GM19468 (cell line): ENCODE data around the gene RASL11B.
A peak's percentile ranks its signal among the peaks of the same experiment; 100 is the strongest.
"Not testable (repeated sequence)": the region's sequence is repeated elsewhere in the genome, so short reads cannot be mapped to it uniquely, and the experiment has no call there.

Source experiments
- ATAC-seq: cut with Tn5 transposase; IDR thresholded peaks from one replicate; pipeline ENCODE4 v1.9.1; 2021; ENCODE audit warnings: mild to moderate bottlenecking, moderate library complexity, moderate number of reproducible peaks; ENCODE audit not compliant: unreplicated experiment; ENCODE audit errors: extremely low read depth

RASL11B gene

GRCh38 chr4:52861879-52862616, at the start of gene RASL11B:
RASL11B (plus strand) TSS chr4:52862317; CDS start chr4:52862508, 191 bp downstream.
- ATAC-seq = peak; percentile 94

DNA sequence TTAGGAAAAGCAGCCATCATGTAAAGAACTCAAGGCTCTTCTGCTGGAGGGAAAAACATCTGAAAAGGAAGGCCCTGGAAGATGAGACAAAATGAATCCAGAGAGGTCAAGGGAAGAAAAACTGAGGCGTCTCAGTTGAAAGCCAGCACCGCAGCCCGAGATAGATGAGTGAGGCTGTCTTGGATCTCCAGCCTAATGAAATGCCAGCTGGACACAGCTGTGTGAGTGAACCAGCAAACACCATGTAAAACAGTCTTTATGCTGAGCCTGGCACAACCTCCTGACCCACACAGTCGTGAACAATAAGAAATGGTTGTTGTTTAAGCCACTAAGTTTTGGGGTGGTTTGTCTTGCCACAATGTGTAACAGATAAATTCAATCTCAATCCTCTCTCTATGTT, 48.6 kb upstream of the RASL11B start:
- ATAC-seq = no peak

- no peak for ATAC-seq
These were observed 39.5 kb upstream of the RASL11B start for GRCh38 chr4:52822583-52822971.

DNA sequence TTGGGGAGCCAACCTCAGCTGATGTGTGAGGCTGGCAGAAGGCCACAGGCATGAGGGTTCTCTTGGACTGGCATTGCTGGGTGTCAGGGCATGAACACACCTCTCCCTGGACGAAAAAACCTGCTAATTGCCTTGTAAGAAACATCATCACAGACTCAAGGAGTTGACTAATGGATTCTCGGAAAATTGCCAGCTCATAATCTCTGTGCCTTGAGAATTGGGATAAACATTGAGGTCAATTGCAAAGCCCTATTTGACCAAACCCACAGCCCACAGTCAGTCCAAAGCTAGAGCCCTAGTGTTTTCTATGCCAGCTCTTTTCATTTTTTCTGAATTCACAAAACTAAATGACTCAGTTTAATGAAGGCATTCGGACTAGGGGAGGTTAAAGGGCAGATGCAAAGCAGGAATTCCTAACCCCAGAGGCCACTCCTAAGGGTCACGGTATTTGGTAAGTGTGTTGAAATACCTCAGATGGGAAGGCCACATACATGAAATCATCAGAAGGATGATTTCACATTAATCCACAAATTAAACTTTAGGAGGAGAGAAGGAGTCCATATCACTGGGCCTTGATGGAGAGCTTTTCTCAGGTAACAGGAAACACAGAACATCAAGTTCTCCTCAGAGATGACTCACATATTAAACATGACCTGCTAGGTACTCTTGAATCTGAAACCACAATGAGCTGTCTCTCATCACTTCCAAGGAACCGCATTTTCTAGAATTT, 39.0 kb upstream of the RASL11B start:
- ATAC-seq = no peak

- no peak for ATAC-seq
These were observed 38.4 kb upstream of the RASL11B start for GRCh38 chr4:52823702-52824092.

DNA sequence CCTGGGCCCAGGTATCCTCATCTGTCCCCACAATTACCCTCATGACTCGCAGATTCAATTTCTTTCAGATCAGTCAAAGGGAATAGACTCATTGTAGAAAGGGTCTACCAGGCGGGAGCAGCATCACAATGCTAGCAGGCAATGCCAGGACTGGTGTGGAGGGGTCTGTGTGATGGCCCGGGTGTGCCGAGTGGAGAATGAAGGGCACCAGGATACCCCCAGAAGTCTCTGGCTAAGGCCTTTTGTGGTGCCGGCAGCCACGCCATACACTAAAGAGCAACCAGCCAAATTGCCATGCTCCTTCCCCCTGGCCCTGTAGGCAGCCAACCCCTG, 37.9 kb upstream of the RASL11B start:
- ATAC-seq = no peak

- ATAC-seq = no peak
These were observed 37.3 kb upstream of the RASL11B start for GRCh38 chr4:52824603-52825459.

DNA sequence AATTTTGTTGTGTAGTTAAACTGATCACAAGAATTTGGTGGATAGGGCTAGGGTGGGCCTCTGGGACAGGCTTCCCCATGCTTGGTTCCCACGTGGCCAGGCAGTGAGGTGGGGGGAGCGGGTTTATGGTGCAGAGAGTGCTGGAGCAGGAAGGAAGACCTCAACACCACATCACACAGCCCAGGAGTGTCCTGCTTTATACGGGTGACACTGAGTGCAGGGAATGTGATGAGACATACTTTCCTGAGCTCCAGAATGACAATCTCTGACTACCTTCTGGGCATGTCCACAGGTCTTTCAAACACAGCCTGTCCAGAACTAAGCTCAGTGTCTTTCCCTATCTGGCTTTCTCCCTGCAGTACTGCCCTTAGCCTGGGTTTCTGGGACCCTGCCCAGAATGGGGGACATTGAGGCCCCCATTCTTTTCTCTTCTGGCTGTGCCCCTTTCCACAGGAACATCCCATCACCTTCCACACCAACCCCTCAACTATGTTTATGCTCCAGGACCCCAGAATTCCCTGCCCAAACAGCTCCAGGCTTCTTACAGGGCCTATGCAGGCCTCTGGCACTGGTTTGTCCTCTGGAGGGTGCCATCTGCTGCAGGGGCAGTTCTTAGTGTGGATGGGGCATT, 36.5 kb upstream of the RASL11B start:
- ATAC-seq = no peak

DNA sequence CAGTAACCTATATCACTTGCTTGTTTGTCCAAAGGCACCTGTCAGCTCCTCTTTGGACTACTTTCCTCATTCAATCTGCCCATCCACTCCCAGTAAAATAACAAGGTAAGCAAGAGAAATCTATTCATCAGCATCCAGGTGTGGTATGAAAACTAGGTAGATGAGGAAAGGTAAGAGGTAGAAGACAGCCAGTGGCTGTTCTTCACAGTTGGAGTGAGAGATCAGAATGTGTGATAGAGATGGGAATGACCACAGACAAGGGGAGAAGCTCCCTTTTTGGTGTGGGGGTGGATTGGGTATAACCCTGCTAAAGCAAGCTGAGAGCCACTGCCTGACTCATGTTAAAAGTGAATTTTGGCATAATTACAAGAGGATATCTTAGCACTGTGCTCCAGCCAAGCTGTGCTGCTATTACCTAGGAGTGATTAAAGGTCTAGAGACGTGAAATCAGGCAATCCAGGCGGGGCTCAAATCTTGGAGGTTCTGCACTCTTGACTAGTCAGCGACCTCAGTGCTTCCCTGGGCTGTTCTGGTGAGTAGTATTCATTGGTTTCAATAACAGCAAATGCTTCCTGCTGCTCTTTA, 28.1 kb upstream of the RASL11B start:
- ATAC-seq = no peak

- not testable (repeated sequence) for ATAC-seq
These were observed 27.3 kb upstream of the RASL11B start for GRCh38 chr4:52834641-52835456.

GRCh38 chr4:52836120-52836519, 26.0 kb upstream of the RASL11B start:
- no peak for ATAC-seq

DNA sequence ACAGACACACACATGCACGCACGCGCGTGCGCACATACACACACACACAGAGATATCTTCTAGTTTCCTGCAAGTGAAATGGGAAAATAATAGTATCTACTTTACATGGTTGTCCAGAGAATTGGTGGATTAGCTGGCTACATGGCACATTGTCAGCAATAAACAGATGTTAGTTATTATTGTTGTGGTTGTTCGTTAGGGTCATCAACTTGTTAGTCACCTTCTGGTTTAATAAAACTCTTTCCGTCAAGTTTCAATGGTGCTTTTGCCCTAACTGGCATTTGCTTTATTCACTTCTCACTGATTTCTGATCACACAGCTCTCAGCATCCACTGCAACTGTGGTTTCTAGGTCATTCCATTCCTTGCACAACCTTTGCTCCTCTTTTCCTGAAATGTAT, 25.4 kb upstream of the RASL11B start:
- no peak for ATAC-seq

- ATAC-seq = no peak
These were observed 24.2 kb upstream of the RASL11B start for GRCh38 chr4:52837716-52838558.

DNA sequence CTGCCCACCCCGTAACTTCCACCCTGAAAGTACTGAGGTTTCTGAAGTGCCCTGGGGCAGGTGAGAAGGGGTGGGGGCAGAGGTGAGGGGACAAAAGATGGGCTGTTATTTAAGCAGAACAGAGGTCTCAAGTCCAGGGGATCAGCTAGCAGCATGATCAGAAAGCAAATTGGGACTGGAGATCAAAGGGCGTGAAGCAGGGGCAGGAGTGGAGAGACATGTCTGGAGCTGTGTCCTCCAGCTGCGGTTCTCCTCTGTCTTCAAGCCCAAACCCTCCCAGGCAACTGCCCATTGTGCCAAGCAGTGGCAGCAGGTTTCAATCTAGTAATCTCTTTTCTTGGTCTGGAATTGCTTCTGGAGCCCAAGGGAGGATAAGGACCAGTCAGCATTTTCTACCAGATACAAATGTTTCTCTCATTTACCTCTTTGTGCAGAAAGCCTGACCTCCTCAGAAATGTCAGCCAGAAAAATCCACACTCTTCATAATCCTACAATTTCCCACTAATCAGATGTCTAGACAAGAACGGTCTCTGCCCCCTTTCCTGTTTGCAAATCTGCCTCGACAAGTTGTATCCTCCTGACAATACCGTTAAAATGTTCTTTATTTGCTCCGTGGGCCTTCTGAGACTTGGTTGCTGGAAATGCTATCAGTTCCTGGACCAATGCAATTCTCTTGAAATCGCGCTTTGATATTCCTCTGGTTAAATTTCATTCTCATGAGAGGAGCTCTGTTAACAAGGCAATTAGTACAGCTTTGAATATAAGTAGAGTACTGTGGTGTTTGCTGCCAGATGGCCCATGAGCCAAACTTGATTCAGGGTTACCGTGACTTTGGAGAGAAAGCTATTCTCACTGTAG, 23.2 kb upstream of the RASL11B start:
- no peak for ATAC-seq

GRCh38 chr4:52840531-52841370, 21.4 kb upstream of the RASL11B start:
- no peak for ATAC-seq

DNA sequence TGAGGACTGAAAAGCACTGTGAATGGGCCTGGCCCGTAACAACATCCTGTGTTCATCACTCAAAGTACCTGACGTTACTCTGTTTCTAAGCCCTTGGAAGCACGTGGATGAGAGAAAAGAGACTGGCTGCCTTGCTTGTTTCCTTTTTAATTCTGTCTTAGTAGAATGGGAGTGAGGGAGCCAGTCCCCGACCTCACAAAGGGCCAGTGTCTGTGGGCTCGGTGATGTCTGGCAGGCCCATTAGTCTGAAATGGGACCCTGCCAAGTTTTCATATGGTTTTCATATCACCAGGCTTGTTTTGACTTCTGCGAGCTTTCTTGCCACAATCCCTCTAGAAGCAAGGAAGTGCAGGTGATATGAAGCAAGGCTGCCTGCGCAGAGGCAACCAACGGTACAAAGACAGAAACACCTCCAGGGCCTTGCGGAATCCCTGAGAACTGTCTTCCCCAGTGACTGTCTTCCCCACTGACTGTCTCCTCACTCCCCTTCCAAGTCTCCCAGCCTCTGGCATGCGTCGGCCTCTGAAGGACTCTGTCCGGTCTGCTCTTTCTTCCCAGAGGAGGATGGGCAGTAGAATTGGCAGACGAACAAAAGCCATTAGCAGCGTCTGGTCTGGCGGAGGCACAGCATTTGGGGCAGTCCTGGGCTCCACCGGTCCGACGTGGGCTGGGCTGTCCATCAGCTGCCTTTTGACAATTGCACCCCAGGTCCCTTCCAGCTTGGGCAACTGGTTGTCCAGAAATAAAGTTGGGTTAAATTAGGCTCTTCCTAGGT, 20.2 kb upstream of the RASL11B start:
- no peak for ATAC-seq
